Osteoblast (primary cell): ENCODE results near the gene BROX. TPM values are rescaled to one million over a fixed set of nuclear protein-coding genes. Genes with fewer than 3 reads are reported as not detected.
"Not testable (repeated sequence)": the region's sequence is repeated elsewhere in the genome, so short reads cannot be mapped to it uniquely, and the experiment has no call there.

Experiments
- DNase-seq: peaks from one replicate; pipeline ENCODE4 v3.0.0; 2011; ENCODE audit warnings: low spot score, mixed read lengths; ENCODE audit not compliant: insufficient read length; ENCODE audit errors: missing footprints
- H2AFZ ChIP-seq: 2 replicates; pipeline ENCODE4 v1.6.0; 2011; ENCODE audit warnings: mild to moderate bottlenecking, low read length
- H3K27ac ChIP-seq: 2 replicates; pipeline ENCODE4 v1.5.1; 2011; ENCODE audit warnings: mild to moderate bottlenecking, low read depth, low read length, moderate library complexity
- H3K27me3 ChIP-seq: 2 replicates; pipeline ENCODE4 v1.6.0; 2012; ENCODE audit warnings: mild to moderate bottlenecking, control low read depth, inconsistent platforms, low read length, moderate library complexity; ENCODE audit not compliant: insufficient read depth
- H3K36me3 ChIP-seq: 2 replicates; pipeline ENCODE4 v1.5.1; 2011; ENCODE audit warnings: mild to moderate bottlenecking, low read length, control low read depth, moderate library complexity; ENCODE audit not compliant: insufficient read depth
- H3K4me1 ChIP-seq: 2 replicates; pipeline ENCODE4 v1.5.1; 2011; ENCODE audit warnings: mild to moderate bottlenecking, low read length, control low read depth, moderate library complexity; ENCODE audit not compliant: insufficient read depth
- H3K4me2 ChIP-seq: 2 replicates; pipeline ENCODE4 v1.6.0; 2011; ENCODE audit warnings: mild to moderate bottlenecking, low read length; ENCODE audit not compliant: insufficient read depth
- H3K4me3 ChIP-seq: fragments of 200-600 bp; sonication (generic); 3 replicates; pipeline ENCODE4 v1.5.1; 2012; ENCODE audit warnings: mild to moderate bottlenecking, low read length, inconsistent platforms; ENCODE audit not compliant: insufficient read depth
- H3K79me2 ChIP-seq: 2 replicates; pipeline ENCODE4 v1.6.0; 2012; ENCODE audit warnings: mild to moderate bottlenecking, low read length, control low read depth, inconsistent platforms; ENCODE audit not compliant: insufficient read depth
- H3K9me3 ChIP-seq: 2 replicates; pipeline ENCODE4 v1.5.1; 2011; ENCODE audit warnings: low read depth, low read length, control low read depth
- H4K20me1 ChIP-seq: 2 replicates; pipeline ENCODE4 v1.6.0; 2012; ENCODE audit warnings: mild to moderate bottlenecking, low read length, control low read depth; ENCODE audit not compliant: insufficient read depth
- CTCF ChIP-seq: IDR thresholded peaks from 2 replicates; pipeline ENCODE4 v1.5.1; 2011; ENCODE audit warnings: mild to moderate bottlenecking, low read depth, low read length, moderate library complexity; ENCODE audit errors: extremely low read depth
- total RNA-seq: library from RNA; depleted of rRNA; stranded (reverse); fragments of >200 nt; gene quantifications from 2 replicates; pipeline ENCODE4 v1.2.3, GENCODE V29; 2012

Gene BROX
- total RNA-seq, 1 donor = 77.4 TPM

- Histone ChIP-seq H3K9me3 (no peaks in the 10 kb centered on the region), H3K4me2 (no peak overlapping the region), H3K36me3 (peaks cover 11% of the 10 kb centered on the region), H4K20me1 (no peaks in the 10 kb centered on the region), H3K27ac (no peak overlapping the region), H3K4me1 (no peaks in the 10 kb centered on the region), H3K4me3 (no peak overlapping the region), H3K79me2 (no peaks in the 10 kb centered on the region), H2AFZ (no peak overlapping the region), H3K27me3 (no peaks in the 10 kb centered on the region)
- no peak for TF ChIP-seq CTCF
- no peak for DNase-seq
These were observed 27.1 kb downstream of the BROX start for GRCh38 chr1:222739465-222739864.

- H3K36me3 ChIP-seq = peaks cover 7% of the 10 kb centered on the region
- no peaks in the 10 kb centered on the region for H3K79me2 ChIP-seq
- no peak for DNase-seq
- no peaks in the 10 kb centered on the region for H3K4me1 ChIP-seq
- H3K4me2 ChIP-seq = no peak overlapping the region
- H2AFZ ChIP-seq = no peak overlapping the region
- no peak for TF ChIP-seq CTCF
- H3K27ac ChIP-seq = no peak overlapping the region
- H3K9me3 ChIP-seq = no peaks in the 10 kb centered on the region
- no peaks in the 10 kb centered on the region for H4K20me1 ChIP-seq
- no peak overlapping the region for H3K4me3 ChIP-seq
- H3K27me3 ChIP-seq = no peaks in the 10 kb centered on the region
These were observed 27.6 kb downstream of the BROX start for GRCh38 chr1:222739929-222740328.

GRCh38 chr1:222741630-222742457 is 29.5 kb downstream of the BROX start:
- not testable (repeated sequence) for H3K79me2 ChIP-seq, H3K9me3 ChIP-seq, H3K4me1 ChIP-seq, H2AFZ ChIP-seq, H3K36me3 ChIP-seq, DNase-seq, H3K27me3 ChIP-seq, H3K27ac ChIP-seq, H3K4me2 ChIP-seq, H3K4me3 ChIP-seq, H4K20me1 ChIP-seq

- H3K27ac ChIP-seq = no peak overlapping the region
These were observed 37.6 kb downstream of the BROX start for GRCh38 chr1:222749927-222750326.

More at GRCh38 chr1:222749927-222750326, 37.6 kb downstream of the BROX start:
- no peak overlapping the region for H3K4me2 ChIP-seq
- no peak for TF ChIP-seq CTCF
- peaks cover 9% of the 10 kb centered on the region for H3K4me1 ChIP-seq
- H2AFZ ChIP-seq = no peak overlapping the region
- no peaks in the 10 kb centered on the region for H3K9me3 ChIP-seq
- H3K36me3 ChIP-seq = no peaks in the 10 kb centered on the region
- no peak for DNase-seq
- H3K79me2 ChIP-seq = no peaks in the 10 kb centered on the region
- no peaks in the 10 kb centered on the region for H3K27me3 ChIP-seq
- no peak overlapping the region for H3K4me3 ChIP-seq
- no peaks in the 10 kb centered on the region for H4K20me1 ChIP-seq
